ENCODE data around the gene PTPRZ1.

PTPRZ1 gene

DNA sequence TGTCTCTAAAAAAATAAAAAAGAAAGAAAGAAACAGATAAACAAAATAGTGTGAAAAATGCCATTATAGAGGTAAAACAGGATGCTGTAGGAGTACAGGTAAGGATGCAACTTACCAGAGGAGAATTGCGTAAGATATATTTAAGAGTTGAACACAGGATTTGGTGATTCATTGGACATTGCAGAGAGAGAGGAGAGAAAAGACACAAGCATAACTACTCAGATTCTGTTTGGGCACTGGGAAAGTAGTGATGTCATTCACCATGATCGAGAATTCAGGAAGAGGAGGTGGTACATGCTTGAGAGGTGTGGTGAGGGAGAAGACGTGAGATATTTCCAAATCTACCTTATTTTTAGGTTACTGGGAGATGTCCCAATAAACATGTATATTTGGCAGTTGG, 173.4 kb downstream of the PTPRZ1 start:
- TF ChIP-seq, protein P1, sequence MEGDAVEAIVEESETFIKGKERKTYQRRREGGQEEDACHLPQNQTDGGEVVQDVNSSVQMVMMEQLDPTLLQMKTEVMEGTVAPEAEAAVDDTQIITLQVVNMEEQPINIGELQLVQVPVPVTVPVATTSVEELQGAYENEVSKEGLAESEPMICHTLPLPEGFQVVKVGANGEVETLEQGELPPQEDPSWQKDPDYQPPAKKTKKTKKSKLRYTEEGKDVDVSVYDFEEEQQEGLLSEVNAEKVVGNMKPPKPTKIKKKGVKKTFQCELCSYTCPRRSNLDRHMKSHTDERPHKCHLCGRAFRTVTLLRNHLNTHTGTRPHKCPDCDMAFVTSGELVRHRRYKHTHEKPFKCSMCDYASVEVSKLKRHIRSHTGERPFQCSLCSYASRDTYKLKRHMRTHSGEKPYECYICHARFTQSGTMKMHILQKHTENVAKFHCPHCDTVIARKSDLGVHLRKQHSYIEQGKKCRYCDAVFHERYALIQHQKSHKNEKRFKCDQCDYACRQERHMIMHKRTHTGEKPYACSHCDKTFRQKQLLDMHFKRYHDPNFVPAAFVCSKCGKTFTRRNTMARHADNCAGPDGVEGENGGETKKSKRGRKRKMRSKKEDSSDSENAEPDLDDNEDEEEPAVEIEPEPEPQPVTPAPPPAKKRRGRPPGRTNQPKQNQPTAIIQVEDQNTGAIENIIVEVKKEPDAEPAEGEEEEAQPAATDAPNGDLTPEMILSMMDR (conservative IDR thresholded peaks at IDR 0.05), result no peak
- H3K27ac ChIP-seq, result no peak overlapping the region

DNA sequence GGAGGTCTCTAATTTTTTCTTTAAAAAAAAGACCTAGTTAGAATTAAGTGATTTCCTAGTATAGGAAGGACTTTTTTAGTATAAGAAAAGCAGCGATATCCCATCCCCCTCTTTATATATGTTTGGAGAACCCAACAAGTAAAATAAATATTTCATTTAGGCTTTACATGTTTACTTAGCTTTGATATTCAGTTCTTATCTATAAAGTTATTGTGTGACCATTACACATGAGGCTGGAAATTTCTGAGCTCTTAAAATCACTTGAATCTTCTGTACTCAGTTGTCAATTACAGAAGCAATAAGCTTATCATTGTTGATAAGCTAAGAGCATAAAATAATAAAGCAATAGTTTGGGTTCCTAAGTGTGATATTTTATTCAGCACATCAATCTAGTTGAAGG, 181.4 kb downstream of the PTPRZ1 start:
- no peak overlapping the region for H3K27ac ChIP-seq
- TF ChIP-seq, protein P1 (conservative IDR thresholded peaks at IDR 0.05), result no peak

DNA sequence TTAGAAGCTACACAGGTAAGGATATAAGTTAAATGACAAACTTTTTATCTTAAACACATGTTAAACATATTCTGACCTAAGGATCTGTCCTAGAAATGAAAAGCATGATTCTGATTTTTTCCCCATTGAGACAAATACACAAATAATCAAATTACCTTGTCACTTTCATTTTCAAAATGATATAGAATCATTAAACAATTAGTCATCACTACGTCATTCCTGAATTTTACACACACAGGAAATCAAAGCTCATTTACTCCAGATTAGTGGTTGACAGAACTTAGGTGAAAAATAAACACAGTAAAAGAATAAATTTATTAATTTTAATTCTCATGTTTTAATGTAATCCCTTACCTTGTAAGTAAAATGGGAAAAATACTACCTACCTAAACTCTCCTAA, 182.1 kb downstream of the PTPRZ1 start:
- H3K27ac ChIP-seq, result no peak overlapping the region
- TF ChIP-seq, protein P1 (conservative IDR thresholded peaks at IDR 0.05), result no peak

DNA sequence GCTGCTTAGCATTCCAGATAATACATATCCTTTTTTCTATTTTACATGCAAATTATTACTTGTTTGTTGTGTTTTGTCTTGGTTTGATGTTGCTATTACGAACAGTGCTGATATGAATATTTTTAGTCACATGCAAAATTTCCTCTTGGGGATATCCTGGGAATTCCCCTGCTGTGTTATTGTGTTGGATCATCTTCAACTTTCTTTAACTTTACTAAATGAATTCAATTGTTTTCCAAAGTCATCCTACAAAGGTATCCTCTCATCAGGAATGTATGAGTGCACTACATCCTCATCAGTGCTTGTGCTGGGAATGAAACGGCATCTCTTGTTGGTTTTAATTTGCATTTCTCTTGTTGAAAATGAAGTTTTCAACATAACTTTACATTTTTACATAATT, 184.0 kb downstream of the PTPRZ1 start:
- TF ChIP-seq, protein P1 (conservative IDR thresholded peaks at IDR 0.05), result no peak
- no peak overlapping the region for H3K27ac ChIP-seq

DNA sequence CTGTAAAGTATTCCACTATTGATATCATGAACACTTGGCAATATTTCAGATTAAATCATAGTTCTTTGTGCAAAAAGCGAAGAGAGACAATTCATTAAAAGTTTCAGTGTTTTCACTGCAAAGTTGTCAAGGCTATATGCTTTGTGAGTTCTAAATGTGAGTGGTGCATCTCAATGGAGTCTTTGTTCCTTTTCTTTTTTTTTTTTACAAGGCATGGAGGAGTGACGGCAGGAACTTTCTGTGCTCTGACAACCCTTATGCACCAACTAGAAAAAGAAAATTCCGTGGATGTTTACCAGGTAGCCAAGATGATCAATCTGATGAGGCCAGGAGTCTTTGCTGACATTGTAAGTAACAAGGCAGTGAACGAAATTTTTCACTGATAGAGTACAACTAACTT, 186.6 kb downstream of the PTPRZ1 start:
- TF ChIP-seq, protein P1 (conservative IDR thresholded peaks at IDR 0.05), result no peak
- H3K27ac ChIP-seq, result no peak overlapping the region

DNA sequence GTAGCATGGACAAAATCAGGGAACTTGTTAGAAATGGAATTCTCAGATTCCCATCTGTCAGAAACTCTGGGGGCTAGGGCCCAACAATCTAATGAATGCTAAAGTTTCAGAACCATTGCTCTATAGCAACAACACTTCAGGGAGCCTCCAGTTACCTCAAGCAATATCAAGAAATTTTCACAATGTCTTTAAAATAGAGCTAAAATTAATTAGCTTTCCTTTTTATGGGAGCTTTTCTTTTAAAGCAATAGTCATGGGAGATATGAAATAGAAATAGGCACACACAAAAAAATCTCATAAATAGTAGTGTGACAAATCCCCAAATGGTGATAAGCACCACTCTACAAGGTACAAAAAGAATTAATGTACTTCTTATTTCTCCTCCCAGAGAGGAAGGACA, 190.2 kb downstream of the PTPRZ1 start:
- TF ChIP-seq, protein P1 (conservative IDR thresholded peaks at IDR 0.05), result no peak
- no peak overlapping the region for H3K27ac ChIP-seq

DNA sequence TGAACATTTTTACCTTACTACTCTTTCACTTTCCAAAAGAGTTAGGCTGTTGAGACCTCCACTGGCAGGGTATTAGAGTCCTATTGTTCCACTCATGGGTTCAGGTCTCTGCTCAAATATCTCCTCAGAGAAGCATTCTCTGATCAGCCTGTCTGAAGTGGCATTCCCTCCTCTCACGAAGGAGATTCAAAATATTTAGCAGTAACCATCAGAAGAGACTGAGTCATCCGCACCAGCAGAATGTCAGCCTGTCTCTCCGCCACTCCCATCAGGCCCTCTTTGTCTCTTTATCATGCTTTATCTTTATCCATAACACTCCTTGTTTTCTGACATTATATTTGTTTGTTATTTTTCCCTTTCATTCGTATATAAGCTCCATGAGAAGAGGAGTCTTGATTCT, 192.0 kb downstream of the PTPRZ1 start:
- TF ChIP-seq, protein P1 (conservative IDR thresholded peaks at IDR 0.05), result no peak
- no peak overlapping the region for H3K27ac ChIP-seq

DNA sequence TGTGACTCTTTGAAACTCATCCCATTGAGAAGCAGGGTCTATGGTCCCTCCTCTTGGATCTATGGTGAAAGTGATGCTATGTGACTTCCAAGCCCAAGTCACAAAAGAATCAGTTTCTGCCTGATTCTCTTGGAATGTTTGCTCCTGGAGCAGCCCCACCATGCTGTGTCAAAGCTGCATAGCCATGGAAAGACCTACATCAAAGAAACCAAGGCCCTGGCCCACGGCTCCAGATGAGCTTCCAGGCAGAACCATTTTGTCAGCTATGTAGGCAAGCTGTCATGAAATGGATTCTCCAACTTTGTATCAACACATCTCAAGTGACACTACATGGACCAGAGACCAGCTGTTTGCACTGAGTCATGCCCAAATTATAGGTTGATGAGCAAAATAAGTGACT, 194.1 kb downstream of the PTPRZ1 start:
- H3K27ac ChIP-seq, result no peak overlapping the region
- TF ChIP-seq, protein P1 (conservative IDR thresholded peaks at IDR 0.05), result no peak
